Stimulated activated CD8-positive, alpha-beta memory T cell treated with anti-CD3 and anti-CD28 coated beads, Interleukin-4, amount 100 ng/mL, for 1 hour (primary cell): ENCODE results near the gene HIC1.

ENCODE experiments used
- DNase-seq, 2 donors: peaks; one replicate each; pipeline ENCODE4 v3.0.0-alpha.2; 2020; ENCODE audit warnings: low read depth in 2 of 2, low spot score in 1 of 2

HIC1 gene

GRCh38 chr17:2025220-2025621, 29.7 kb upstream of the HIC1 start, which contains the start of gene RTN4RL1:
Gene RTN4RL1, minus strand, starts transcription at chr17:2025334. Its CDS starts 469 bp downstream, at chr17:2024865.
- DNase-seq, result peak; percentile 30 to 47

GRCh38 chr17:2025622-2026309, 29.1 kb upstream of the HIC1 start:
- no peak for DNase-seq

GRCh38 chr17:2027528-2028233, 27.2 kb upstream of the HIC1 start:
- no peak for DNase-seq

GRCh38 chr17:2028234-2028614, 26.7 kb upstream of the HIC1 start:
- DNase-seq, result no peak

GRCh38 chr17:2028737-2029136, 26.2 kb upstream of the HIC1 start:
- DNase-seq, result no peak

- DNase-seq, result peak in 1 of 2 donors; percentile 72
Measured at GRCh38 chr17:2029911-2030778, 24.8 kb upstream of the HIC1 start, which contains the start of gene DPH1. Gene DPH1, plus strand, starts transcription at chr17:2030153. Its CDS starts 17 bp downstream, at chr17:2030170.

GRCh38 chr17:2030779-2031163, 24.1 kb upstream of the HIC1 start:
- no peak for DNase-seq

- no peak for DNase-seq
Measured at GRCh38 chr17:2033153-2033552, 21.8 kb upstream of the HIC1 start.

GRCh38 chr17:2034157-2034556, 20.7 kb upstream of the HIC1 start:
- no peak for DNase-seq

GRCh38 chr17:2034806-2035540, 19.9 kb upstream of the HIC1 start:
- no peak for DNase-seq

GRCh38 chr17:2035541-2036488, 19.1 kb upstream of the HIC1 start:
- no peak for DNase-seq

- DNase-seq, result no peak
Measured at GRCh38 chr17:2037155-2037554, 17.7 kb upstream of the HIC1 start.

- no peak for DNase-seq
Measured at GRCh38 chr17:2040219-2040827, 14.6 kb upstream of the HIC1 start.

GRCh38 chr17:2040942-2041560, 13.9 kb upstream of the HIC1 start:
- no peak for DNase-seq

- DNase-seq, result peak; percentile 95 to 97
Measured at GRCh38 chr17:2041561-2042389, 13.1 kb upstream of the HIC1 start, which contains the start of gene OVCA2. Gene OVCA2, plus strand, starts transcription at chr17:2042022. Its CDS starts 26 bp downstream, at chr17:2042048.

GRCh38 chr17:2042390-2042847, 12.5 kb upstream of the HIC1 start:
- DNase-seq, result no peak

GRCh38 chr17:2042933-2043332, 12.0 kb upstream of the HIC1 start:
- DNase-seq, result no peak

GRCh38 chr17:2043785-2044184, 11.1 kb upstream of the HIC1 start:
- no peak for DNase-seq
